H1 (cell line): ENCODE results near the gene ACSL3. TPM values are rescaled to one million over a fixed set of nuclear protein-coding genes. Genes with fewer than 3 reads are reported as not detected.

Source experiments
- KDM5A ChIP-seq: fragments of 200-600 bp; IDR thresholded peaks from 2 replicates; pipeline ENCODE4 v1.7.1; 2012; ENCODE audit warnings: mild to moderate bottlenecking, low read length, inconsistent platforms, mixed read lengths
- PHF8 ChIP-seq: fragments of 200-600 bp; sonication (generic); conservative IDR thresholded peaks from 2 replicates; pipeline ENCODE4 v1.7.1; 2012; ENCODE audit warnings: low read depth, mild to moderate bottlenecking, inconsistent platforms, low read length, moderate library complexity
- SIRT6 ChIP-seq: IDR thresholded peaks from one replicate; pipeline ENCODE4 v1.7.1; 2012; ENCODE audit warnings: low read length, inconsistent platforms
- SP2 ChIP-seq: IDR thresholded peaks from 2 replicates; pipeline ENCODE4 v1.6.1; 2012; ENCODE audit warnings: mild to moderate bottlenecking, low read length, inconsistent platforms
- SRF ChIP-seq: IDR thresholded peaks from 2 replicates; pipeline ENCODE4 v1.6.1; 2011; ENCODE audit warnings: mild to moderate bottlenecking, low read depth, low read length, moderate library complexity
- USF2 ChIP-seq: IDR thresholded peaks from 2 replicates; pipeline ENCODE4 v1.6.1; 2011; ENCODE audit warnings: low read length, improper control_type of control experiment
- polyA plus RNA-seq, 7 experiments: library from polyadenylated mRNA; depleted of rRNA in 3 of 7; stranded (reverse) in 5 of 7; unstranded in 2 of 7; fragments of >200 nt in 5 of 7; fragments of 200-250 nt in 2 of 7; gene quantifications; 1 replicate in 5 of 7; 2 replicates in 1 of 7; 4 replicates in 1 of 7; pipeline versions ENCODE4 v1.2.1 to v1.2.3, GENCODE V29; 2011 to 2013; ENCODE audit warnings: missing spikeins in 2 of 7, mixed read lengths in 2 of 7
- total RNA-seq: library from RNA; stranded (reverse); fragmentation: NEBNext Ultra II Directional; extraction: Animal tissue kit (Norgen Biotek cat#: 25700); gene quantifications from 2 replicates; pipeline ENCODE4 v1.2.1, GENCODE V29; 2021

The ACSL3 gene
- total and polyA plus RNA-seq, 2 of the 8 experiments (the other 6 are each of a cell fraction or from before 2014, with no cell fraction given), result 37.5 to 98.1 TPM

- TF ChIP-seq USF2 (no peak), SIRT6 (no peak), PHF8 (no peak), KDM5A (no peak), SP2 (no peak), SRF (no peak)
Measured at GRCh38 chr2:222912776-222913175, 51.9 kb downstream of the ACSL3 start (continued).
